Chondrocyte (in vitro differentiated cells): ENCODE data around the gene RNPEPL1. TPM values are rescaled to one million over a fixed set of nuclear protein-coding genes. Genes with fewer than 3 reads are reported as not detected.

ENCODE experiments used
- DNase-seq: peaks from one replicate; pipeline ENCODE4 v3.0.0; 2021; ENCODE audit warnings: mixed read lengths, low spot score
- H3K27ac Mint-ChIP-seq: one replicate; pipeline ENCODE4 v1.8.0; 2021; ENCODE audit warnings: mild to moderate bottlenecking, moderate library complexity, mixed read lengths; ENCODE audit not compliant: unreplicated experiment
- H3K27me3 Mint-ChIP-seq: 2 replicates; pipeline ENCODE4 v1.8.0; 2021; ENCODE audit warnings: low read depth, mixed read lengths
- H3K36me3 Mint-ChIP-seq: 2 replicates; pipeline ENCODE4 v1.8.0; 2021; ENCODE audit warnings: low read depth, mixed read lengths
- H3K4me1 Mint-ChIP-seq: 2 replicates; pipeline ENCODE4 v1.8.0; 2021; ENCODE audit warnings: low read depth, mild to moderate bottlenecking, mixed read lengths
- H3K4me3 Mint-ChIP-seq: one replicate; pipeline ENCODE4 v1.8.0; 2021; ENCODE audit warnings: mild to moderate bottlenecking, moderate library complexity, mixed read lengths; ENCODE audit not compliant: unreplicated experiment
- H3K9me3 Mint-ChIP-seq: 2 replicates; pipeline ENCODE4 v1.8.0; 2021; ENCODE audit warnings: low read depth, mixed read lengths
- CTCF ChIP-seq: fragments of 200-600 bp; sonication (generic); IDR thresholded peaks from 2 replicates; pipeline ENCODE4 v1.5.0; 2021; ENCODE audit warnings: antibody characterized with exemption, mild to moderate bottlenecking, moderate library complexity
- total RNA-seq: library from RNA; stranded (reverse); gene quantifications from 3 replicates; pipeline ENCODE4 v1.2.1, GENCODE V29; 2021

RNPEPL1 gene
- total RNA-seq, 1 donor from 2014 or later: 61.3 TPM

- DNase-seq: peak; percentile 80
- no peaks in the 10 kb centered on the region for H3K9me3 Mint-ChIP-seq
- H3K36me3 Mint-ChIP-seq: peaks cover 3% of the 10 kb centered on the region
- no peaks in the 10 kb centered on the region for H3K27me3 Mint-ChIP-seq
- no peak overlapping the region for H3K27ac Mint-ChIP-seq
- peaks cover 17% of the 10 kb centered on the region for H3K4me1 Mint-ChIP-seq
- TF ChIP-seq CTCF: no peak
- no peak overlapping the region for H3K4me3 Mint-ChIP-seq
Observed at GRCh38 chr2:240574386-240575100, 6.3 kb downstream of the RNPEPL1 start.

GRCh38 chr2:240575101-240575965 is 7.0 kb downstream of the RNPEPL1 start:
- no peaks in the 10 kb centered on the region for H3K9me3 Mint-ChIP-seq
- peaks cover 3% of the 10 kb centered on the region for H3K36me3 Mint-ChIP-seq
- no peak overlapping the region for H3K4me3 Mint-ChIP-seq
- no peaks in the 10 kb centered on the region for H3K27me3 Mint-ChIP-seq
- no peak overlapping the region for H3K27ac Mint-ChIP-seq
- DNase-seq: peak; percentile 93
- no peak for TF ChIP-seq CTCF
- peaks cover 18% of the 10 kb centered on the region for H3K4me1 Mint-ChIP-seq

- no peak overlapping the region for H3K4me3 Mint-ChIP-seq
- no peaks in the 10 kb centered on the region for H3K9me3 Mint-ChIP-seq
- no peak for DNase-seq
- peaks cover 17% of the 10 kb centered on the region for H3K4me1 Mint-ChIP-seq
- peaks cover 5% of the 10 kb centered on the region for H3K36me3 Mint-ChIP-seq
- no peak overlapping the region for H3K27ac Mint-ChIP-seq
- no peak for TF ChIP-seq CTCF
- no peaks in the 10 kb centered on the region for H3K27me3 Mint-ChIP-seq
Observed at GRCh38 chr2:240576036-240576435, 7.8 kb downstream of the RNPEPL1 start.

GRCh38 chr2:240576436-240577205 is 8.3 kb downstream of the RNPEPL1 start:
- no peak overlapping the region for H3K27ac Mint-ChIP-seq
- H3K9me3 Mint-ChIP-seq: no peaks in the 10 kb centered on the region
- peaks cover 13% of the 10 kb centered on the region for H3K4me1 Mint-ChIP-seq
- TF ChIP-seq CTCF: no peak
- H3K36me3 Mint-ChIP-seq: peaks cover 5% of the 10 kb centered on the region
- H3K27me3 Mint-ChIP-seq: no peaks in the 10 kb centered on the region
- H3K4me3 Mint-ChIP-seq: no peak overlapping the region
- DNase-seq: no peak
